H4 (cell line): ENCODE results near the gene NR2F1. TPM values are rescaled to one million over a fixed set of nuclear protein-coding genes. Genes with fewer than 3 reads are reported as not detected.

Experiments
- DNase-seq: peaks from one replicate; pipeline ENCODE4 v3.0.0-alpha.2; 2015; ENCODE audit warnings: low spot score
- total RNA-seq: library from RNA; depleted of rRNA; stranded (reverse); fragments of >200 nt; shearing (Covaris generic); gene quantifications from 2 replicates; pipeline ENCODE4 v1.2.3, GENCODE V29; 2014

The NR2F1 gene
- total RNA-seq, 1 experiment from 2014 or later = 6.5 TPM

DNA sequence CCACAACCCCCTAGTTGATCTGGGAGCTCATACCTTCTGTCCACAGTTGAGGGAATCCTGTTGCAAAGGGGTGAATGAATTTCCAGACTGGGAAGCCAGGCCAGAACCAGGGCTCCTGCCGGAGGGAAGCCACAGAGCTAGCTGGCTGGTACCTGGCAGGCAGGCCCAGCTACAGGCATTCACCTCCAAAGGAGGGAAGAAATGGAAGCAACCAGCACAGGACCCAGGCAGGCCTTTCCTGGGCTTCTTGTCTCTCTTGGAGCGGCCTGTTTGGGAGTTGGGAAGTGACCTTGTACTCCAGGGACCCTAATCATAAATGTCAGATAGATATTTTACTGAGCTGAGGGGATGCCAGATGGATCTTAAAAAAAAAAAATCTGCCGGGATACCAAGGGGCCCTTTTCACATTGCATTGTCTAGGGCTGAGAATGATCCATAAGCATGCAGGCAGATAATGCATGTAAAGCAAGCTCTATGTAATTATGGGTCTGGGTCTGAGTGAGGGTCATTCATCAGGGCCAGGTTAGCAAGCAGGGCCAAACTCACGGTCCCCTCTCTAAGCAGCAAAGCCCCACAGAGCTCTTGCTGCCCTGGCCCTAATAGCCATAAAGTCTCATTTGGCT, 8.4 kb downstream of the NR2F1 start:
- no peak for DNase-seq

DNA sequence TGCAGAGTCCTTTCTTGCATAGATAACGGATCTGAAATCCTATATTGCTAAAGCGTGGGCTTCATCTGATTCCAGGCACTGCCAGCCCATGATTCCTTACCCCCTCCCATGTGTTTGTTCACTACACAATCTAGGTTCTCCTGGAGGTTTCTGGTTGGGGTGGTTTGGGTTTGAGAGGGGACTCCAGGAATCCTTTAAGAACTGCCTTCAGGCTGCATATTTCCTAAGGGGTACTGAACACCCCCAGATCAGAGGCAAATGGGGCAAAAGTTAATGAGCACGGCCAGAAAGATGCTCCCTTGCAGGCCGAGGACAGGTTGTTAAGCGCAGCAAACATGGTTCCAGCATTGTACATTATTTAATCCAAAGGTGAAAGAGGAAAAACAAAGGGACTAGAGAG, 9.9 kb downstream of the NR2F1 start:
- no peak for DNase-seq

DNA sequence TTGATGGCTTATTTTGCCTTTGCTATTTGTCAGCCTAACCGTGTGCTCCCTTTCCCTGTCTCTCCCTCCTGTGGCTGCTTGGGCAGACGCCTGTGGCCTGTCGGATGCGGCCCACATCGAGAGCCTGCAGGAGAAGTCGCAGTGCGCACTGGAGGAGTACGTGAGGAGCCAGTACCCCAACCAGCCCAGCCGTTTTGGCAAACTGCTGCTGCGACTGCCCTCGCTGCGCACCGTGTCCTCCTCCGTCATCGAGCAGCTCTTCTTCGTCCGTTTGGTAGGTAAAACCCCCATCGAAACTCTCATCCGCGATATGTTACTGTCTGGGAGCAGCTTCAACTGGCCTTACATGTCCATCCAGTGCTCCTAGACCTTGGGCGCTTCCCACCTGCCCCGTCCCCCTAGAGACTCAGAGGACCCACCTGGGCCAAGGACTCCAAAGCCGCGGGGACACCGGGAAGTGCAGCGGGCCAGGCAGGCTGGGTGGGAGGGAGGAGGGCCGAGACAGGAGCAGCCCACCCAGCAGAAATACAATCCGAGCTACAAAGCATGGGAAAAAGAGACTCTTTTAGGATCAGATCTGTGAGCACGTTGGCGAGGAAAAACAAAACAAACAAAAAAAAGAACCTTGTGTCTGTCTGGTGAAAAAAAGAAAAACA, 10.6 kb downstream of the NR2F1 start:
- no peak for DNase-seq

DNA sequence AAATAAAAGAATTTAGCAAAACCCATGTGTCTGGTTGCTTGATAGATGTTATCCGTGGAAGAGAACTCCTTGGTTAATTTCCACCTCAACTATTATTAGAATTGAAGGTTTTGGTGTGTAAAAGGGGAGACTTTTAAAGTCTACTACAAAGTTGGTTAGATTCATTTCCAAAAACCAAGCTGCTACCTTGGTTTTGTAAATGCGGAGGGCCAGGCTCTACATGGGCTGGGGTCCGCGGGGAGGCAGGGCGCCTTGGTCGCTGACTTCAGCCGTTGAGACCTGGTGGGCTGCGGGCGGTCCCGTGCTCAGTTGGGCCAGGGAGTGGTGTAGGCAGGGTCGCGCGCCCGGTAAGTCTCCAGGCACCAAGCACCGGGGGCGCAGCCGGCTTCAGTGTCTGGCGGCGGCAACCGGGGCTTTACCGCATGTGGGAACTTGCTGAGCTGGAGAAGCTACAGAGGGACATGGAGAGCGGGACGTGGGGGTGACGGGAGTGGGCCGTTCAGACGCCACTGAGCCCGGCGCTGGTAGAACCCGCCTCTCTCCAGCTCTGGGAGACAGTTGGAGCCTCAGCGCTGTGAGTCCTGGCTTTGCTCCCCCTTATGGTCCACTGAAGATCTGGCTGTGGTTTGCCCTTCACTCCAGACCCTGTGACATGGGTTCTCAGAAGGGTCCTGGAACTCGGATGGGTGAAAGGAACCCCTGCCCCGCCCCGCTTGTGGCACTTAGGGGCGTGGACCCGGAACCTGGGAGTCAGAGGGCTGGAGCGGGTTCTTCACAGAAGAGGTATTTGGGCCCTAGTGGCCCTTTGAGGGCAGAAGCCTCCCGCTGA, 11.8 kb downstream of the NR2F1 start:
- DNase-seq = no peak

DNA sequence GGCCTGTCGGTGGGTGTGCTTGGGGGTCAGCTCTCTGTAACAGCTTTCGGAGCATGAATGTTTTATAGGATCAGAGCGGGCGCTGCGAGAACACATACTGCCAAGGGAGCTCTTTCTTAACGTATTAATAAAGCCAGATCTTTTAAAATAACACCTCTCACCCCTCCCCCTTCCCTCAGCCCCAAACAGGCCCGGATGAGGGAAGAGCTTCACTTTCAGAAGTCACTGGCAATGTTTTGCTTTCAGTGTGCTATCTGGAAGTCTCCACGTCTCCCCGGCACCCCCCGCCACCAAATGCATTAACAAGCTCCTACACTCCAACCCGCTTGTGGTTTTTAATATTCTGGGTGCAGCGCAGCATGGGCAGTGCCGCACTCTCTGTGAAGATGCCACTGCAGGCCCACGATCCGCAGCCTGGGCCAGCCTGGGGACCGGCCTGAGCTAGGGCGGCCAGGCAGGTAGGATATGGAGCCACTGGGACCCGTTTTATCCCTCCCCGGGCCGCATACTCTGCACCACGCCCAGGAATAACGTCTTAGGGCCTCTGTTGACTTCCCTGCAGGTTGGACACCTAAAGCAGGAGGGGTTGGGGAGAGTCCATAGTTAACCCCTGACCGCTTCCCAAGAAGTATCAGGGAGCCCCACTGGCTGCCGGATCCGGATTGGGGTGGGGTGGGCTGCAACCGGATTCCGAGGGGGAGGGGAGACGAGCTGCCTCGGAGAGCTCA, 12.6 kb downstream of the NR2F1 start:
- no peak for DNase-seq

DNA sequence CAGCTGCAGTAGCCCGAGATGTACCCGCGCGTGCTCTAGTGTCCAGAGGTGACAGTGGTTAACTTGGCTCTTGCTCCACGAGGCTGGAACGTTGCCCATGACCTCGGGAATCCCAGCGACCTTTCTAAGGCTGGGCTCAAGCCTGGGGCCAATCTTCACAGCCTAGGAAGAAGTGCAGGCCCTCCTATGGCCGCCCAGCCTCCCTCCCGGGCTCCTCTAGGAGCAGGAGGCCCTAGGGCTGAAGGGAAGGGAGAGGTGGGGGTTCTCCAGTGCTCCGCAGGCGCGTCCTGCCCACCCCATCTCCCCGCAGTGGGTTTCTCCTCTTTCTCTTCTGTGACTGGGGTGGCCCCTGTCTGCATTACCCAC, 13.3 kb downstream of the NR2F1 start:
- no peak for DNase-seq

DNA sequence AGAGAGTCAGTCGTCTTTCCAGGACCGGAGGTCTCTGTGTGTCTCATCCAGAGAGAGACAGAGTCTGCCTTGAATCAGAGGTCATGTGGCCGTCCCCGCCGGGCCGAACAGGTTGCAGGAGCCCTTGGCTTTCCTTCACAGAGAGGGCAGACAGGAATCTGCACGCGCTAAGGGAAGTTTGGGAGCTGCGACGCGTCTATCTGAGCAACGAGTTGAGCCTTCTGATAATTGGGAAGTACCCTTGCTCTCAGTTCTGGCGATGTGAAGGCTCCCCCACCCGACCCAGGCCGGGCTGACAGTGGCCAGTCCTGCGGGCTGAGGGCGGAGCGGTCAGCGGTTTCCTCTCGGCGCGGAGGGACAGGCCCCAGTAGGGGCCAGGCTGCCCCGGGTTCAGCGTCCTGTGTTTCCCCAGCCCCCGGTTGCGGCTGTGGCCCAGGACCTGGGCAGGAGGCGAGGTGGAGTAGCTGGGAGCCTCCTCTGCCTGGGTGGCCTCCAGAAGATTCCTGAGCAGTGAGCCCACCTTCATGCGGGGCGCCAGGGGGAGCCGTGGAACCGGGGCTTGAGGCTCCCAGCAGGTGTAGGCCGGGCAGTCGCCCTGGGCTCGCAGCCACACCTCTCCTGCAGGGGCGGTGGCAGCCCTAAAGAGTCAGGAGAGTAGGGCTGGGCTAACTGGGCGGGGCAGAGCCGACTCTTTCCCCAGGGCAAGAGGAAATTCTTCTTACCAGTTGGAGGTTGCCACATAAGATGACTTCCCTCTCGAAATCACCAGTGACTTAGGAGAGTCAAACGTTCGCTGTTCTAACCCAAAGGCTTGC, 13.9 kb downstream of the NR2F1 start:
- no peak for DNase-seq

DNA sequence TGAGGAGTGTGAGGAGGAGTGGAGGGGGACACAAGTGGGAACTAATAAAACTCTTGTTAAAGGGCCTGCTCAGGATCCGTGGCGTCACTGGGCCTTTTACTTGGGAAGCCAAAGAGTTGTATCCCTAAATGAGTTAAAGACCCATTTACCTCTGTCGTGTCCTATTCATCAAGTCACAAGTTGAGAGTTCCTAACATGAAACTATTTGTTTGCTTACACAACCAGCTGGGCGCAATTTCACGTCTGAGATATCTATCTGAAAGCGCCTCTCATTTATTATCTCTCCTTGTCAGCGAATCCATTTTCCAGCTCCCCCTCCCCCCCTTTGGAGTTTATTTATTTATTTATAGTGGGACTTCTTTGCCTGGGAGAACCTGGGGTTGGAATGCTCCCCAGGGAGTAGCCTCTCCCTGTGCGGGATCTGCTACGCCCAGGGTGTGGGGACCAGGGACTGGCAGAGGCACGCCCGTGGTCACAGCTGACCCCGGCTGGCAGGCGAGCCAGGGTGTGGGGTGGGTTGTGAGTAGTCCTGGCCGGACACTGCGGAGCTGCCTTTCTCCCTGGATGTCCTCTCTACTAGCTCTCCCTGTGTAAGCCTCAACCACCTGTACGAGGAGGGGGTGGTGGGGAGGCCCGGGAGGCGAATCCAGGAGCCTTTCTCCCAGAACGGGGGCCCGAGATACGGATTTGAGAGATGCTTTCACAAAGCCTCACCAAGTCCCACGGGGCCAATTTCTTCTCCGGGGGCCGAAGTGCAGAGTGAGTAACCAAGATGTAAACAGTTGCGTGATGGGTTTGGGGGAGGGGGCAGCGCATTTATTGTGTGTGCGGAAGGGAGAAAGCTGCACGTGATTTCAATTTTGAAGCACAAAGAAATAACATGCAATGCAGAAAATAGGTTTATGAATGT, 15.3 kb downstream of the NR2F1 start:
- no peak for DNase-seq

DNA sequence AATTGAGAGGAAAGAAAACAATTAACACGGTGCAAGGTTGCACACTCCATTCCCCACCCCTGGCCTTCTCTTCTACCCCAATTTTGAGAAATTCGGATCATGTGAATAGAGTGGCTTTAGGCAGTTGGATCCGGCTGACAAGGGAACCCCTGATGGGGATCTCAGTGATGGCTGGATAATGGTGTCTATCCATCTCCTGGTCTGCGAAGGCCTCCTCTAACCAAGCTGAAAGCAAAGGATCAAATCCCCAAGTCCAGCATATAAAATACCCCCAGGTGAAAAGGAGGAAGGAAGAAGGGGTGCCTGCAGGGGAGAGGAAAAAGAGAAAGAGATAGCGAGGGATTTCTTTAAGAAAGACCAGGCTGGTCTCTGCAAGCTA, 16.0 kb downstream of the NR2F1 start:
- no peak for DNase-seq

DNA sequence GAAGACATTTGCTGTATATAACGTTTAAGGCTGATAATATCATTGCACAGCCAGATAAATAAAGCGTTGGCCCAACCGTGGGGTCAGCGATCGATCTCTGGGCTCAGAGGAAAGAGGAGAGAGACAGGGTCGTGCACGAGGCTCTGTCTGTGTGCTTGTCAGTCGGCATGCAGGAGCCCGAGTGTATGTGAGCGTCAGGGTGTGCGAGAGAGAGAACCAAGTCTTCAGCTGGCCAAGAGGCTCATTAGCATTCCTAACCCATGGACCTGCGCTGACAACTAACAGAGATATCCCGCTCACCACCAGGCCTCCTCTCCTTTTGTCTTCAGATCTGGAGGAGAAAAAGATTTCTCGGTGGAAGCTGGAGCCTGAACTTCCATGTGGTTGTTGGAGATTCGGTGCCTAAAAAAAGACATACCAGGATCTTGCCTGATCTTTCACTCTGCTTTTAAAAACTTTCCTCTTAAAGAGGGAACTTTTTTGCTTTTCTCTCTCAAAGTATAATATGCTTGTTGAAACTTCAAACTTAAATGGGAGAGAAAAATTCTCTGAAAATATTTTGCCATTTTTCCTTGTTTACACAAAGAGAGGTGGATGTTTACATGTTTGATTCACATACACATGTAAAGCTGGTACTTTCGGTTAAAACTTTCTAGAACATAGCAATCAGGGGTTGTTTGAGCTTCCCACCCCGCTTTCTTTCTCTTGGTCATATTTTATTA, 16.5 kb downstream of the NR2F1 start:
- no peak for DNase-seq

DNA sequence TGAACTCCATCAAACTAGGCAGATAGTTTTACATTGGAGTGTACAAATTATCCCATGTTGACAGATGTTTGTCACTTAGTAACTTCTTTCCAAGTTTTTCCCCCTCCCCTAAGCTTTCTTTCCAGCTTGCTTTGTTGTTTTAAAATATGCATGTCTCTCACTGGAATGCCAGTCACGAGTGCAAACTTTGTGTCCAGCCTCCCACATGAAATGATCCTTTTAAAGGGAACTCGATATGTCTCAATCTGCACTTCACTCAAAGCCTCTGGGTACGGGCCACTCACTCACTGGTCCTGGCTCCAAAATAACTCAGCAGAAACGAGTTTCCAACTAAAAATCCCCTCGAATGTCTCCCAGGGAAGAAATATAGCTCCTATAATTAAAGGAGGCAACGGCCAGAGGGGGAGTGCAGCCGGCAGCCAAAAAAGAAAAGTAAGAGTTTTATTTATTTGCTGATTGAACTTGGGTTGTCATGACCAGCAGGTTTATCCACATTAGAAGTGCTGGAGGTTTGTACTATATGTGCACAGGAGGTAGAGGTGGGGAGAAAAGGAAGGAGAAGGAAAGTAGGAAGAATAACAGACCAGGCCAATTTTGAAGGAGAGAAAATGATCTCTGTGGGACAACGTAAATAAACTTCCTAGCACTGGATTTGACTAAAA, 17.5 kb downstream of the NR2F1 start:
- no peak for DNase-seq

DNA sequence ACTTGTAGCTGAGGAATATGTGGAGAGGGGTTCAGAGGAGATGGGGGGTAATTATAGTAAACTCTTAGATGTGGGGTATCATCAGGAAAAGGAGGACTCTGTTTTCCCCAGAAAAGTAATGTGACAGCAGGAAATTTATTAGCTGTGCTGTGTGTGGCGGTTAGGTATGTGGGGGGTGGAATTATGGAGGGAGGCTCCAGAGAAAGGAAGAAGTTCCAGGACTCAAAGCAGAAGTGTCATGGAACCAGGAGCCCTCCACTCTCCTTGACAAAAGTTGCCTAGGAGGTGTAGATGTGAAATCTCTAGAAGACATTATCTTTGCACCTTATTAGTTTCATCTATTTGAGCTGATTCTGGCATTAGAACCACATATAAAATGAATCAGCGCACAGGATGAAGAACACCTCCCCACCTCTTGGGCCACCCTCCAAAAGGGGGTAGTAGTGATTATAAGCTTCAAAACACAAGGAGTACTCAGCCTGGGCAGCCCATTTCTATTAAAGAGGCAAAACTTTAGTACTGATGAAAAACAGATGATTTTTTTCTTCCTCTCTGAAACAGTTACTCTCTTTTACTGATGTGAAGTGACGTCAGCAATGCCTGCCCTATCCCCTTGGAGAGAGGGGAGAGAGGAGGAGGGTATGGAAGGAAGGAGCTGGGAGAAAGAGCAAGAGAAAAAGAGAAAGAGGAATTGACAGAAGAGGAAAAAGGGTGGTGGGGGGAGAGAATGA, 18.2 kb downstream of the NR2F1 start:
- DNase-seq = no peak

DNA sequence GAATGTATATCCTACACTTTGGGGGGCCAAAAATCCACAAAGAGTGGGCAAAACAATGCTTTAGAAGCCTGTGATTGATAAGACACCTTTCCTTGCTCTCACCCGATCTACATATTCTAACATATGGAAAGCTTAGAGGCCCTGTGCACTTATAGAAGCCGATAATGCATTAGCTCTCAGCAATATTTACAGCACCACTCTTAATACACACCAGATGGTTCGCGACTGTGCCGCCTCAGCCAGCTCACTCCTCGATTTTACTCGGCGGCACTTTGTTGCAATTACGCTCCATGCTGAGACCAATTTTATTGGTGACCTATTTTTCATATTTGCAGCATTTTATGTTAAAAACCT, 18.8 kb downstream of the NR2F1 start:
- DNase-seq = no peak

DNA sequence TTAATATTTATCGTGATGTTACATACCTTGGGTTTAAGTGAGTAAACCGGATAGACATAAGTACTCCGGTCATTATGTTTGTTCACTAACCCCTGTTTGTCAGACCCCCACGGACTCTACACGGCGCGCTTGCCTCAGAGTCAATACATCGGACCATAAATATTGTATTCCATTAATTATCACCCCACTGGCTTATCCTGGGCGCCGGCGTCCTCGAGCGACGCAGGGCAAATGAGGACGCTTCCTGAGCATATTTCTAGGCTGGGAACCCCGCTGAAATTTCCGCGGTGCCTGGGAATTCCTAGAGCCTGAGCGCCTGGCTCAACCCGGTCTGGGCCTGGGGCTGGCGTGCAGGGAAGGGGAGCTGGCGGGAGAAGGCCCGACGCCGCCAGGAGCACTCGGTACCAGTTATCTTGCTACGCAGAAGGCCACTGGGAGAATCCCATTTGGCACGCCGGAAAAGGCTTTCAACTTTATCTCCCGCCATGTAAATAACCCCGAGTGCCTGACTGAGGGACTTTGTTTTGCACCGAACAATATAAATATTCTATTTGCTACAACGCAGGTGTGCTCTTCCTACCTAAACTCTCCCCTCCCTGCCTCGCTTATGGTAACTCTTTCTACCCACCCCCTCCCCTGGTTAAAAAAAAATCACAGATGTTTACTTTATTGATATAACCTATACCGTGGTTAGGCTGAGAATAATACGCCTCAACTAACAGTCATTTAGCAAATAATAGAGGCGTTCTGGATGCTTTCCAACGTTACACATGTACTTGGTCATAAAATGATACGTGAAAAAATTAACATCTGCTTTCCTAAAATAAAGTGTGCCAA, 19.4 kb downstream of the NR2F1 start:
- no peak for DNase-seq

DNA sequence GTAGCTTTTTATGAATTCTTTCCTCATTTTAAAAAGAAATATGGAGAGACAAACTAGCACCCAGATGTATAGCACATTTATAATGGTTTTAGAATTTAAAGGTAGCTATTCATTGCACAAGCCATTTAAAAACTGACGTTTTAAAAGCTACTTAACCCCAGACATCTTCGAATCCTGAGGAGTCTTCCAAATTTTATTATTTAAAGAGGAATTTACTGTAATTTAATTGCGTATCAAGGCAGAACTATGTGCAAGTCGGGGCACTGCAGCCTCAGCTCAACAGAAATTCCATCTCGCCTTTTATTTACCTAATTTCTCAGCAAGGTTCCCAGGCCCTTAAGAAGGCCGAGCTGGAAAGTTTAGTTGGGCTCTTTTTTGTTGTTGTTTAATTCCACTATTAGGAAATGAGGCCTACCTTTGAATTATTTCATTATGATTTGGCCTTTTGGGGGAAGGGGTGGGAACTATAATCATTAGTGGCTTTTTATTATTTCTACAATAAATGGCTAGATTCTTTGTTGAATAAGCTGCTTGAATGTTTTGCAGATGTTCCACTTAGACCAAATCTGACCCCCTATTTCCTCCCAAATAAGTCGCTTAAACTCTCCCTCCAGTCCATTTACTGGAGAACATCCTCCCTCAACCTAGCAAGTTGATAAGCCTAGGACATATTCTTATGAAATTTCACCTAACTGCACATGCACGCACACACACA, 20.2 kb downstream of the NR2F1 start:
- DNase-seq = no peak

DNA sequence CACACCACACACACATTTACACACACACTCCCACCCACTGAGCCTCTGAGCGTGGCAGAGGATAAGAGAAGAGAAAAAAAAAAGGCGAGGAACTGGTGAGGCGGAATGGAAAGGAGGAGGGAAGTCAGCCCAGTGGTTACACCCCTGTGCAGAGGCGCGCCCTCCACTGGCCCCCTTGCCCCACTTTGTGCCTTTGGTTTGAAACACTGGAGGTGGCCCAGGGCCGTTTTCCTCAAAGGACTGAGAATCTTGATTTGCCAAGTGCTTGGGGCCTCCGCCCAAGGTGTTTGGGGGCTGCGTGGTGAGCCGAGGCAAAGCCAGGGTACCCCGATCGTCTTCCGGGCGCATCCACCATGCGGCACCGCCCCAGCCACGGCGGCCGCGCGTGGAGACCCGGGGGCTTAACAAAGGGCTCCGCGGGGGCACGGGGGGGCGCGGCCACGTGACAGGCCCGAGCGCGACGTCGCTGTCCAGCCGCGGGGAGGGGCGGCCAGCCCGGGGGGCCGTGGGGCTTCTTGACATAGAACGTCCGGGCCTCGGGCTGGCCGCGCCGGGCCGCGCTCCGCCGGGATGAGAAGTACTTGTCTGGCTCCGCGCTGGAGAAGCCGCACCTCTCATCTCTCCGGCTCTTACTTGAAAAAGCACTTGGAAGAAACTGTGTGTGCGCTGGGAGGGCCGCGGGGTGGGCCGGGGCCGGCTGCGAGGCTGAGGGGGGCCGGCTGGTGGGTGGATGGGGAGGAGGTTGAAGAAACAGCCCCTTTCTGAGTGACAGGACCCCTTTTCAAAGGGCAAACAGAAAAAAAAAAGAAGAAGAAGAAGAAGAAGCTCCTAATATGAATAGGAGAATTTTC, 21.0 kb downstream of the NR2F1 start:
- no peak for DNase-seq
